K562 (cell line): ENCODE results near the gene NUDT15. TPM values are rescaled to one million over a fixed set of nuclear protein-coding genes. Genes with fewer than 3 reads are reported as not detected.
A peak's percentile ranks its signal among the peaks of the same experiment; 100 is the strongest.

ENCODE experiments used
- ATF7 ChIP-seq: fragments of 450-650 bp; IDR thresholded peaks from 2 replicates; pipeline ENCODE4 v1.7.1; 2014; ENCODE audit warnings: mild to moderate bottlenecking, moderate library complexity
- CC2D1A ChIP-seq: fragments of 450-650 bp; IDR thresholded peaks from 2 replicates; pipeline ENCODE4 v1.6.1; 2017; ENCODE audit warnings: mild to moderate bottlenecking
- CREBBP ChIP-seq: IDR thresholded peaks from one replicate; pipeline ENCODE4 v1.6.1; 2012; ENCODE audit warnings: low read depth, mild to moderate bottlenecking, control low read depth, inconsistent platforms, low read length
- EHMT2 ChIP-seq: fragments of 450-650 bp; IDR thresholded peaks from 2 replicates; pipeline ENCODE4 v1.6.1; 2018; ENCODE audit warnings: antibody characterized with exemption
- GABPB1 ChIP-seq: sonication (generic); formaldehyde crosslinking; IDR thresholded peaks from 2 replicates; pipeline ENCODE4 v1.8.0; 2022; ENCODE audit warnings: mild to moderate bottlenecking, missing genetic modification reagents
- MCM2 ChIP-seq: fragments of 450-650 bp; IDR thresholded peaks from 2 replicates; pipeline ENCODE4 v1.6.1; 2017; ENCODE audit warnings: low read depth, mild to moderate bottlenecking
- MTA1 ChIP-seq: fragments of 450-650 bp; IDR thresholded peaks from 2 replicates; pipeline ENCODE4 v1.6.1; 2017; ENCODE audit warnings: borderline replicate concordance
- MTF1 ChIP-seq: fragments of 250-450 bp; sonication (Bioruptor Pico); IDR thresholded peaks from 2 replicates; pipeline ENCODE4 v1.9.0; 2021; ENCODE audit warnings: moderate library complexity, mild to moderate bottlenecking, inconsistent platforms, borderline replicate concordance
- NR3C1 ChIP-seq: sonication (generic); formaldehyde crosslinking; IDR thresholded peaks from 2 replicates; pipeline ENCODE4 v1.8.1; 2022; ENCODE audit warnings: missing genetic modification reagents
- RHOXF2B ChIP-seq: fragments of 250-450 bp; sonication (Bioruptor Pico); conservative IDR thresholded peaks from 2 replicates; pipeline ENCODE4 v1.5.1; 2021
- SUPT5H ChIP-seq: fragments of 450-650 bp; IDR thresholded peaks from 2 replicates; pipeline ENCODE4 v1.6.1; 2016
- TRIM25 ChIP-seq: fragments of 450-650 bp; IDR thresholded peaks from 2 replicates; pipeline ENCODE4 v1.7.0; 2016; ENCODE audit warnings: borderline replicate concordance
- ZNF212 ChIP-seq: fragments of 450-650 bp; formaldehyde crosslinking; IDR thresholded peaks from 2 replicates; pipeline ENCODE4 v1.4.0; 2020; ENCODE audit warnings: mild to moderate bottlenecking
- ZNF253 ChIP-seq: fragments of 250-450 bp; sonication (Bioruptor Pico); conservative IDR thresholded peaks from 2 replicates; pipeline ENCODE4 v1.6.1; 2021; ENCODE audit warnings: mild to moderate bottlenecking
- ZNF324 ChIP-seq: fragments of 250-450 bp; sonication (Bioruptor Pico); IDR thresholded peaks from 2 replicates; pipeline ENCODE4 v1.4.0; 2020; ENCODE audit warnings: mild to moderate bottlenecking
- ZNF583 ChIP-seq: fragments of 250-450 bp; sonication (Bioruptor Pico); IDR thresholded peaks from 2 replicates; pipeline ENCODE4 v1.4.0; 2020
- ZNF696 ChIP-seq: fragments of 250-450 bp; sonication (Bioruptor Pico); conservative IDR thresholded peaks from 2 replicates; pipeline ENCODE4 v1.4.0; 2020; ENCODE audit warnings: mild to moderate bottlenecking, moderate library complexity
- ZNF766 ChIP-seq: fragments of 200-800 bp; sonication (Bioruptor generic); conservative IDR thresholded peaks from 2 replicates; pipeline ENCODE4 v1.6.1; 2016; ENCODE audit warnings: missing genetic modification characterization, missing compliant biosample characterization
- ZNF77 ChIP-seq: fragments of 250-450 bp; sonication (Bioruptor Pico); IDR thresholded peaks from 2 replicates; pipeline ENCODE4 v1.5.0; 2020
- polyA plus RNA-seq, 8 experiments: library from polyadenylated mRNA; depleted of rRNA in 4 of 8; stranded (reverse) in 5 of 8; unstranded in 3 of 8; fragments of >200 nt; fragmentation: Nextera tagmentation in 2 of 8; fragmentation: Illumina TruSeq in 1 of 8; extraction: Ambion mirVana in 2 of 8; extraction: Trizol in 1 of 8; gene quantifications; 2 replicates each; pipeline versions ENCODE4 v1.2.1 to v1.2.3, GENCODE V29; 2011 to 2014; ENCODE audit warnings: inconsistent platforms in 1 of 8, missing spikeins in 1 of 8
- total RNA-seq, 7 experiments: library from RNA; depleted of rRNA in 6 of 7; stranded (reverse); fragments of >200 nt in 6 of 7; fragmentation: Illumina TruSeq in 2 of 7; extraction: Trizol in 2 of 7; gene quantifications; 2 replicates each; pipeline versions ENCODE4 v1.2.1 to v1.2.3, GENCODE V29; 2011 to 2021; ENCODE audit warnings: low replicate concordance in 1 of 7
- TF ChIP-seq, protein P1 (sequence below): sonication (generic); formaldehyde crosslinking; IDR thresholded peaks from 2 replicates; pipeline ENCODE4 v1.8.0; 2022; ENCODE audit warnings: mild to moderate bottlenecking, low read depth, missing genetic modification reagents
- TF ChIP-seq, protein P2 (sequence below): fragments of 200-800 bp; sonication (Bioruptor generic); IDR thresholded peaks from 2 replicates; pipeline ENCODE4 v1.6.1; 2017; ENCODE audit warnings: missing genetic modification characterization, missing compliant biosample characterization
- TF ChIP-seq, protein P3 (sequence below): sonication (generic); formaldehyde crosslinking; IDR thresholded peaks from 2 replicates; pipeline ENCODE4 v1.8.0; 2022; ENCODE audit warnings: missing genetic modification reagents, mild to moderate bottlenecking, moderate library complexity, borderline replicate concordance
- TF ChIP-seq, protein P4 (sequence below): fragments of 450-650 bp; IDR thresholded peaks from 2 replicates; pipeline ENCODE4 v1.6.1; 2016; ENCODE audit warnings: borderline replicate concordance

The NUDT15 gene
- total and polyA plus RNA-seq, 9 of the 15 experiments (the other 6 are each of a cell fraction or from before 2014, with no cell fraction given), result 14.2 to 26.9 (median 21.6) TPM

DNA sequence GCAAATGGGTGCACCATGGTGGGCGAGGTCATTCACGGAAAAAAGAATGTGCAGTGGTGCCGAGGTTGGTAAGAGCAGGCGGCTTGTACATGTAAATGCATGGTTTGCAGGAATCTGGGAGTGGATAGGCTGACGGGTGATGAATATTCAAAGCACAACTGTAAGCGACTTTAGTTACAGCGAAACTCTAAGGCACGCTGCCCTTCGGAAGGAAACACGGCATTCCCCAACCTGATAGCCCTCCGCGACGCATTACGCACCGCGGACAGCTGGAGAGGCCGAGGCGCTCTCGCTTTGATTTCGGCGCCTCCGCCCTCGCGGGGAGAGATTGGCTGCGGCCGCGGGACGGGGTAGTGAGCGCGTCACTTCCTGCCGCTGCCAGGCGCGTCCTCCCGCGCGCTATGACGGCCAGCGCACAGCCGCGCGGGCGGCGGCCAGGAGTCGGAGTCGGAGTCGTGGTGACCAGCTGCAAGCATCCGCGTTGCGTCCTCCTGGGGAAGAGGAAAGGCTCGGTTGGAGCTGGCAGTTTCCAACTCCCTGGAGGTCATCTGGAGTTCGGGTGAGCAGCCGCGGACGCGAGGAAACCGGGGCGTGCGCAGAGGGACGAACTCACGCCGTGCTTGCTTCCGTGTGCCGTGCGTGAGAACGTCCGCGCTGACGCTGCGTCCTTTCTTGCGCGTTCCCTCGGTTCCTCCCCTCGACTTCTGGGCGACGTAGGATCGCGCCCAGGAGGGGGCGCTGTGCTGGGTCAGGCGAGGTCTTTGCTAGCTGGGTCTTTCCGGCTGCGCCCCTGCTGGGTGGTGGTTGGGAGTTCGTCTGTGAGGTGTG is at the start of gene NUDT15 (continued):
- no peak for TF ChIP-seq TRIM25
- no peak for TF ChIP-seq ZNF696
- peak; percentile 79; the same call in 1 of the 2 replicates for TF ChIP-seq ZNF766 (CRISPR knock-in tag)
- no peak for TF ChIP-seq ZNF253 (CRISPR knock-in tag)
- TF ChIP-seq, protein P1, sequence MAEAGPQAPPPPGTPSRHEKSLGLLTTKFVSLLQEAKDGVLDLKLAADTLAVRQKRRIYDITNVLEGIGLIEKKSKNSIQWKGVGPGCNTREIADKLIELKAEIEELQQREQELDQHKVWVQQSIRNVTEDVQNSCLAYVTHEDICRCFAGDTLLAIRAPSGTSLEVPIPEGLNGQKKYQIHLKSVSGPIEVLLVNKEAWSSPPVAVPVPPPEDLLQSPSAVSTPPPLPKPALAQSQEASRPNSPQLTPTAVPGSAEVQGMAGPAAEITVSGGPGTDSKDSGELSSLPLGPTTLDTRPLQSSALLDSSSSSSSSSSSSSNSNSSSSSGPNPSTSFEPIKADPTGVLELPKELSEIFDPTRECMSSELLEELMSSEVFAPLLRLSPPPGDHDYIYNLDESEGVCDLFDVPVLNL (CRISPR knock-in tag), result peak; percentile 98
- TF ChIP-seq MTF1, result no peak
- TF ChIP-seq, protein P2, sequence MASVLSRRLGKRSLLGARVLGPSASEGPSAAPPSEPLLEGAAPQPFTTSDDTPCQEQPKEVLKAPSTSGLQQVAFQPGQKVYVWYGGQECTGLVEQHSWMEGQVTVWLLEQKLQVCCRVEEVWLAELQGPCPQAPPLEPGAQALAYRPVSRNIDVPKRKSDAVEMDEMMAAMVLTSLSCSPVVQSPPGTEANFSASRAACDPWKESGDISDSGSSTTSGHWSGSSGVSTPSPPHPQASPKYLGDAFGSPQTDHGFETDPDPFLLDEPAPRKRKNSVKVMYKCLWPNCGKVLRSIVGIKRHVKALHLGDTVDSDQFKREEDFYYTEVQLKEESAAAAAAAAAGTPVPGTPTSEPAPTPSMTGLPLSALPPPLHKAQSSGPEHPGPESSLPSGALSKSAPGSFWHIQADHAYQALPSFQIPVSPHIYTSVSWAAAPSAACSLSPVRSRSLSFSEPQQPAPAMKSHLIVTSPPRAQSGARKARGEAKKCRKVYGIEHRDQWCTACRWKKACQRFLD (CRISPR knock-in tag), result no peak
- TF ChIP-seq, protein P3, sequence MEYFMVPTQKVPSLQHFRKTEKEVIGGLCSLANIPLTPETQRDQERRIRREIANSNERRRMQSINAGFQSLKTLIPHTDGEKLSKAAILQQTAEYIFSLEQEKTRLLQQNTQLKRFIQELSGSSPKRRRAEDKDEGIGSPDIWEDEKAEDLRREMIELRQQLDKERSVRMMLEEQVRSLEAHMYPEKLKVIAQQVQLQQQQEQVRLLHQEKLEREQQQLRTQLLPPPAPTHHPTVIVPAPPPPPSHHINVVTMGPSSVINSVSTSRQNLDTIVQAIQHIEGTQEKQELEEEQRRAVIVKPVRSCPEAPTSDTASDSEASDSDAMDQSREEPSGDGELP (CRISPR knock-in tag), result peak; percentile 99
- no peak for TF ChIP-seq MTA1
- TF ChIP-seq CC2D1A, result peak; percentile 45; the same call in 1 of the 2 replicates
- no peak for TF ChIP-seq NR3C1 (CRISPR knock-in tag)
- TF ChIP-seq SUPT5H, result peak; percentile 97
- TF ChIP-seq ZNF583 (CRISPR knock-in tag), result no peak
- no peak for TF ChIP-seq RHOXF2B
- TF ChIP-seq ZNF324 (CRISPR knock-in tag), result no peak
- TF ChIP-seq CREBBP, result no peak
- TF ChIP-seq ATF7, result peak; percentile 81
- TF ChIP-seq, protein P4, sequence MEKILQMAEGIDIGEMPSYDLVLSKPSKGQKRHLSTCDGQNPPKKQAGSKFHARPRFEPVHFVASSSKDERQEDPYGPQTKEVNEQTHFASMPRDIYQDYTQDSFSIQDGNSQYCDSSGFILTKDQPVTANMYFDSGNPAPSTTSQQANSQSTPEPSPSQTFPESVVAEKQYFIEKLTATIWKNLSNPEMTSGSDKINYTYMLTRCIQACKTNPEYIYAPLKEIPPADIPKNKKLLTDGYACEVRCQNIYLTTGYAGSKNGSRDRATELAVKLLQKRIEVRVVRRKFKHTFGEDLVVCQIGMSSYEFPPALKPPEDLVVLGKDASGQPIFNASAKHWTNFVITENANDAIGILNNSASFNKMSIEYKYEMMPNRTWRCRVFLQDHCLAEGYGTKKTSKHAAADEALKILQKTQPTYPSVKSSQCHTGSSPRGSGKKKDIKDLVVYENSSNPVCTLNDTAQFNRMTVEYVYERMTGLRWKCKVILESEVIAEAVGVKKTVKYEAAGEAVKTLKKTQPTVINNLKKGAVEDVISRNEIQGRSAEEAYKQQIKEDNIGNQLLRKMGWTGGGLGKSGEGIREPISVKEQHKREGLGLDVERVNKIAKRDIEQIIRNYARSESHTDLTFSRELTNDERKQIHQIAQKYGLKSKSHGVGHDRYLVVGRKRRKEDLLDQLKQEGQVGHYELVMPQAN, result peak; percentile 84
- TF ChIP-seq ZNF77 (CRISPR knock-in tag), result no peak
- TF ChIP-seq MCM2, result no peak
- TF ChIP-seq EHMT2, result no peak
- no peak for TF ChIP-seq ZNF212 (CRISPR knock-in tag)
- peak; percentile 94 for TF ChIP-seq GABPB1 (CRISPR knock-in tag)
